IMR-90 (cell line): ENCODE data around the gene KRT34.

Source experiments
- TF ChIP-seq, protein P1 (sequence below): fragments of 150-350 bp; IDR thresholded peaks from 2 replicates; pipeline ENCODE4 v1.6.1; 2017; ENCODE audit warnings: mild to moderate bottlenecking, antibody characterized with exemption, low read length, low read depth
- TF ChIP-seq, protein P2 (sequence below): conservative IDR thresholded peaks from 2 replicates; pipeline ENCODE4 v1.5.1; 2012; ENCODE audit warnings: mild to moderate bottlenecking, low read depth, low read length, improper control_type of control experiment

DNA sequence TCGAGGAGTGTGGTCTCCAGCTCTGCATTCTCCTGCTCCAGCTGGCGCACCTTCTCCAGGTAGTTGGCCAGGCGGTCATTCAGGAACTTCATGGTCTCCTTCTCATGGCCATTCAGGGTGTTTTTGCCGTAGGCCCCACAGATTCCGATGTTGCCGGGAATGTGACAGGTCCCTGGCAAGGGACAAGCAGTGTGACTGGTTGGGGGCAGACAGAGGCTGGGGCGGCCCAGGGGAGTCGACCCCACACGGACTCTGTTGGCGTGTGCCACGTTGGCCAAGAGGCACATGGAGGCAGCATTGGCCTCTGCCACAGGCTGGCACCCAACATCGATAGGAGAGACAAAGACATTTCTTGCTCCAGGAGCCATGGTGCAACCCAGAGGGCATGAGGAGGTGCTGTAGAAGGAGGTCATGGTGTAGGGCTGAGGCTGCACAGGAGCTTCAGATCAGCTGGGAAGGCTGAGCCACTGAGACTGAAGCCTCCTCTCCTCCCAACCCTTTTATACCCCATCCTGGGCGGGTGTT, 42.1 kb upstream of the KRT34 start, which contains the start of gene KRT37:
- TF ChIP-seq, protein P1, sequence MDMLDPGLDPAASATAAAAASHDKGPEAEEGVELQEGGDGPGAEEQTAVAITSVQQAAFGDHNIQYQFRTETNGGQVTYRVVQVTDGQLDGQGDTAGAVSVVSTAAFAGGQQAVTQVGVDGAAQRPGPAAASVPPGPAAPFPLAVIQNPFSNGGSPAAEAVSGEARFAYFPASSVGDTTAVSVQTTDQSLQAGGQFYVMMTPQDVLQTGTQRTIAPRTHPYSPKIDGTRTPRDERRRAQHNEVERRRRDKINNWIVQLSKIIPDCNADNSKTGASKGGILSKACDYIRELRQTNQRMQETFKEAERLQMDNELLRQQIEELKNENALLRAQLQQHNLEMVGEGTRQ, result no peak
- TF ChIP-seq, protein P2, sequence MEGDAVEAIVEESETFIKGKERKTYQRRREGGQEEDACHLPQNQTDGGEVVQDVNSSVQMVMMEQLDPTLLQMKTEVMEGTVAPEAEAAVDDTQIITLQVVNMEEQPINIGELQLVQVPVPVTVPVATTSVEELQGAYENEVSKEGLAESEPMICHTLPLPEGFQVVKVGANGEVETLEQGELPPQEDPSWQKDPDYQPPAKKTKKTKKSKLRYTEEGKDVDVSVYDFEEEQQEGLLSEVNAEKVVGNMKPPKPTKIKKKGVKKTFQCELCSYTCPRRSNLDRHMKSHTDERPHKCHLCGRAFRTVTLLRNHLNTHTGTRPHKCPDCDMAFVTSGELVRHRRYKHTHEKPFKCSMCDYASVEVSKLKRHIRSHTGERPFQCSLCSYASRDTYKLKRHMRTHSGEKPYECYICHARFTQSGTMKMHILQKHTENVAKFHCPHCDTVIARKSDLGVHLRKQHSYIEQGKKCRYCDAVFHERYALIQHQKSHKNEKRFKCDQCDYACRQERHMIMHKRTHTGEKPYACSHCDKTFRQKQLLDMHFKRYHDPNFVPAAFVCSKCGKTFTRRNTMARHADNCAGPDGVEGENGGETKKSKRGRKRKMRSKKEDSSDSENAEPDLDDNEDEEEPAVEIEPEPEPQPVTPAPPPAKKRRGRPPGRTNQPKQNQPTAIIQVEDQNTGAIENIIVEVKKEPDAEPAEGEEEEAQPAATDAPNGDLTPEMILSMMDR, result no peak
